Prostate gland (tissue), 2 donors: Measurements from ENCODE around the gene ESYT2. TPM values are rescaled to one million over a fixed set of nuclear protein-coding genes. Genes with fewer than 3 reads are reported as not detected.

Source experiments
- DNase-seq: peaks from one replicate; pipeline ENCODE4 v3.0.0-alpha.2; 2019; ENCODE audit warnings: low spot score
- H3K27ac ChIP-seq, 2 donors: fragments of 200-600 bp; sonication (generic); 2 replicates each; pipeline ENCODE4 v1.5.1; 2017 to 2019
- H3K27me3 ChIP-seq: fragments of 200-600 bp; sonication (generic); replicated peaks from 2 replicates; pipeline ENCODE4 v1.5.1; 2019; ENCODE audit not compliant: insufficient read depth
- H3K36me3 ChIP-seq, 2 donors: fragments of 200-600 bp; sonication (generic); 1 replicate in 1 of 2; 2 replicates in 1 of 2; pipeline versions ENCODE4 v1.5.1 to v1.8.1; 2017 to 2019
- H3K4me1 ChIP-seq: fragments of 200-600 bp; sonication (generic); replicated peaks from 2 replicates; pipeline ENCODE4 v1.5.1; 2019
- H3K4me3 ChIP-seq, 2 donors: fragments of 200-600 bp; sonication (generic); 2 replicates each; pipeline ENCODE4 v1.5.1; 2017 to 2019
- H3K9me3 ChIP-seq: fragments of 200-600 bp; sonication (generic); 2 replicates; pipeline ENCODE4 v1.5.1; 2017
- CTCF ChIP-seq, 4 experiments: fragments of 200-600 bp in 2 of 4; fragments of 450-650 bp in 2 of 4; sonication (generic) in 2 of 4; IDR thresholded peaks; 1 replicate in 3 of 4; 2 replicates in 1 of 4; pipeline ENCODE4 v1.5.1; 2016 to 2019; ENCODE audit warnings: antibody characterized with exemption in 4 of 4, mild to moderate bottlenecking in 2 of 4, moderate library complexity in 2 of 4
- POLR2A ChIP-seq: fragments of 450-650 bp; IDR thresholded peaks from one replicate; pipeline ENCODE4 v1.6.1; 2016; ENCODE audit warnings: antibody characterized with exemption, mild to moderate bottlenecking
- POLR2AphosphoS5 ChIP-seq: sonication (generic); formaldehyde crosslinking; IDR thresholded peaks from one replicate; pipeline ENCODE4 v1.6.1; 2017; ENCODE audit warnings: antibody characterized with exemption
- WGBS: methylation state at CpG from one replicate; pipeline ENCODE4 v1.1.5; 2018; 5-methylcytosine and 5-hydroxymethylcytosine counted together
- intact Hi-C: fragments of 100-400 bp; cut with DNase I; formaldehyde crosslinking; loops from one replicate; pipeline ENCODE4 v1.14.2; 2022
- total RNA-seq, 2 donors: library from RNA; depleted of rRNA; stranded (reverse); fragments of >200 nt; gene quantifications; one replicate each; pipeline ENCODE4 v1.1.0, GENCODE V29; 2016

The ESYT2 gene
- total RNA-seq, 2 donors from 2014 or later: 60.8 to 75.1 TPM

- Histone ChIP-seq H3K27me3 (no peaks in the 10 kb centered on the region), H3K9me3 (no peaks in the 10 kb centered on the region), H3K4me3 (no peak overlapping the region), H3K4me1 (no peaks in the 10 kb centered on the region), H3K36me3 (no peaks in the 10 kb centered on the region), H3K27ac (no peak overlapping the region)
- DNase-seq: no peak
- no peak for TF ChIP-seq POLR2AphosphoS5
- no peak for TF ChIP-seq POLR2A
- TF ChIP-seq CTCF (IDR thresholded peaks at IDR 0.05): no peak
- WGBS: 73% methylated on average over 8 of the region's 8 CpGs
- intact Hi-C loops: no loop called here
Observed at GRCh38 chr7:158837790-158838637, 8.7 kb upstream of the ESYT2 start.

DNA sequence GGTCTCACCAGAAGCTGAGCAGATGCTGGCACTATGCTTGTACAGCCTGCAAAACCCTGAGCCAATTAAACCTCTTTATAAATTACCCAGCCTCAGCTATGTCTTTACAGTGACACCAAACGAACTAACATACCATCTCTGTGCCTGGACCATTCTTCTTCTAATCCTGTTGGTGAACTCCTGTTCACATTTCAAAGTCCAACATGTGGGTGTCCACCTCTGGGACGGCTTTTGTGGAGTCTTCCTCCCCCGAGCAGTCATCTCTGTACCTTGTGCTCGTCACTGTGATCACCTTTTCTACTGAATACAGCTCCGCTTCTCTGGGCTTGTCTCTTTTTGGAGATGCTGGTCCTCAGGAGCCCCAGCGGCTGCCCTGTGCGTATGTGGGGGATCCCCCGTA, 7.4 kb upstream of the ESYT2 start:
- no peaks in the 10 kb centered on the region for H3K9me3 ChIP-seq
- DNase-seq: no peak
- H3K4me3 ChIP-seq: no peak overlapping the region
- H3K4me1 ChIP-seq: no peaks in the 10 kb centered on the region
- intact Hi-C loops: no loop called here
- WGBS: 97% methylated on average over 8 of the region's 8 CpGs
- no peaks in the 10 kb centered on the region for H3K27me3 ChIP-seq
- TF ChIP-seq POLR2A (no peak), POLR2AphosphoS5 (no peak), CTCF (IDR thresholded peaks at IDR 0.05) (no peak)
- no peaks in the 10 kb centered on the region for H3K36me3 ChIP-seq
- no peak overlapping the region for H3K27ac ChIP-seq

DNA sequence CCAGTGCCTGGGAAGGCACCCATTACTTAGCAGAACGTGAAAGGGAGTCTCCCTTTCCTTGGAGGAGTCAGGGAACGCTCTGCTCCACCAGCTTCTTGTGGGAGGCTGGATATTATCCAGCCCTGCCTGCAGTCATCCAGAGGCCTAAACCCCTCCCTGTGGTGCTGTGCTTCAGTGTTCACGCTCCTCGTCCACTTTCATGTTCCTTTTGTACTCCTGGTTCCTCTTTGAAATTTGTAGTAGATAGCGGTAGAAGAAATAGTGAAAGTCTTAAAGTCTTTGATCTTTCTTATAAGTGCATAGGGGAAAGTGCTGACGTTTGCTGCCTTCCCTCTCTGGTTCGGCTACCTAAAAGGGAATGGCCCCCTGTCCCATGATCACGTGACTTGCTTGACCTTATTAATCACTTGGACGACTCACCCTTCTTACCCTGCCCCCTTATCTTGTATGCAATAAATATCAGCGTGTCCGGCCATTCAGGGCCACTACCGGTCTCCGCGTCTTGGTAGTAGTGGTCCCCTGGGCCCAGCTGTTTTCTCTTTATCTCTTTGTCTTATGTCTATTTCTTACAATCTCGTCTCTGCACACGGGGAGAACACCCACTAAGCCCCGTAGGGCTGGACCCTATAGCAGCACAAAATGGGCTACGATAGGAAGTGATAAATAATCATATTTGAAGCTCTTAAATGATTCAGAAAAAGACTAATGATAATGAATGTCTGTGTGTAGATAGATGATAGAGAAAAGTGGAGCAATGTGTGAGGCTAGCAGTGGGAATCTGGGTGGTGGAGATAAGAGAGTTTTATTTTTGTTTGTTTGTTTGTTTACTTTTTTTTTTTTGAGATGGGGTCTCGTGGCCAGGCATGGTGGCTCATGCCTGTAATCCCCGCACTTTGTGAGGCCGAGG, 5.8 kb upstream of the ESYT2 start:
- 69% methylated on average over 21 of the region's 21 CpGs for WGBS
- TF ChIP-seq POLR2AphosphoS5 (no peak), CTCF (IDR thresholded peaks at IDR 0.05) (no peak), POLR2A (no peak)
- Histone ChIP-seq H3K27ac (no peak overlapping the region), H3K4me3 (no peak overlapping the region), H3K27me3 (no peaks in the 10 kb centered on the region), H3K9me3 (no peaks in the 10 kb centered on the region), H3K4me1 (no peaks in the 10 kb centered on the region), H3K36me3 (no peaks in the 10 kb centered on the region)
- intact Hi-C loops: no loop called here
- no peak for DNase-seq

- DNase-seq: no peak
- TF ChIP-seq POLR2A (no peak), POLR2AphosphoS5 (no peak), CTCF (IDR thresholded peaks at IDR 0.05) (no peak)
- H3K4me3 ChIP-seq: no peak overlapping the region
- no peaks in the 10 kb centered on the region for H3K27me3 ChIP-seq
- no peaks in the 10 kb centered on the region for H3K36me3 ChIP-seq
- intact Hi-C loops: no loop called here
- no peak overlapping the region for H3K27ac ChIP-seq
- no peaks in the 10 kb centered on the region for H3K9me3 ChIP-seq
- H3K4me1 ChIP-seq: no peaks in the 10 kb centered on the region
- 87% methylated on average over 3 of the region's 3 CpGs for WGBS
Observed at GRCh38 chr7:158832994-158833393, 3.7 kb upstream of the ESYT2 start.
